ENCODE results near the gene MRPL43. TPM values are rescaled to one million over a fixed set of nuclear protein-coding genes. Genes with fewer than 3 reads are reported as not detected.
A peak's percentile ranks its signal among the peaks of the same experiment; 100 is the strongest.
"Not testable (repeated sequence)": the region's sequence is repeated elsewhere in the genome, so short reads cannot be mapped to it uniquely, and the experiment has no call there.

The MRPL43 gene
- total RNA-seq, result 54.5 TPM

- Histone ChIP-seq H3K27ac (peak within 1 kb of the TSS; percentile 64), H3K4me1 (peaks cover 9 to 16% of the 10 kb centered on the region in 2 donors), H3K36me3 (peaks cover 19 to 35% of the 10 kb centered on the region in 2 donors), H3K9me3 (no peaks in the 10 kb centered on the region), H3K4me3 (peak within 1 kb of the TSS; percentile 84 to 90), H3K27me3 (no peaks in the 10 kb centered on the region)
- intact Hi-C loops (cut with DNase I), result no loop called here
- no peak for TF ChIP-seq CTCF (IDR thresholded peaks at IDR 0.05)
- DNase-seq (ENCODE audit: low spot score in 2 of 2), result peak in 1 of 2 donors; percentile 88
These were observed at the start of gene MRPL43, which contains the start of gene TWNK for GRCh38 chr10:100986952-100987684. TSS of gene MRPL43 (minus strand) at chr10:100987497. CDS start at chr10:100987443, 54 bp downstream. TSS of gene TWNK (plus strand) at chr10:100987543. CDS start at chr10:100988211, 668 bp downstream.

- Histone ChIP-seq H3K4me1 (peaks cover 13 to 26% of the 10 kb centered on the region in 2 donors), H3K27me3 (no peaks in the 10 kb centered on the region), H3K4me3 (no peak overlapping the region), H3K9me3 (no peaks in the 10 kb centered on the region), H3K27ac (no peak overlapping the region), H3K36me3 (peaks cover 49 to 62% of the 10 kb centered on the region in 2 donors)
- no peak for DNase-seq (ENCODE audit: low spot score in 2 of 2)
- intact Hi-C loops (cut with DNase I), result loop anchor here (10.0 kb wide), 1 partner anchor 122 kb away; the partner anchor contains the start of gene SLF2
- TF ChIP-seq CTCF (IDR thresholded peaks at IDR 0.05), result no peak
These were observed 49.4 kb upstream of the MRPL43 start for GRCh38 chr10:101036726-101037125.

GRCh38 chr10:101035916-101036702, 48.8 kb upstream of the MRPL43 start:
- peaks cover 49 to 62% of the 10 kb centered on the region in 2 donors for H3K36me3 ChIP-seq
- intact Hi-C loops (cut with DNase I), result loop anchor here (10.0 kb wide), 1 partner anchor 121 kb away; the partner anchor contains the start of gene SLF2

GRCh38 chr10:101035314-101035713, 48.0 kb upstream of the MRPL43 start:
- no peaks in the 10 kb centered on the region for H3K27me3 ChIP-seq
- H3K4me3 ChIP-seq, result no peak overlapping the region
- no peaks in the 10 kb centered on the region for H3K9me3 ChIP-seq
- no peak for TF ChIP-seq CTCF (IDR thresholded peaks at IDR 0.05)
- peaks cover 20 to 28% of the 10 kb centered on the region in 2 donors for H3K4me1 ChIP-seq
- H3K36me3 ChIP-seq, result peaks cover 49 to 61% of the 10 kb centered on the region in 2 donors
- no peak overlapping the region for H3K27ac ChIP-seq
- intact Hi-C loops (cut with DNase I), result loop anchor here (10.0 kb wide), 1 partner anchor 121 kb away; the partner anchor contains the start of gene SLF2
- DNase-seq (ENCODE audit: low spot score in 2 of 2), result no peak

More at GRCh38 chr10:101035916-101036702, 48.8 kb upstream of the MRPL43 start:
- DNase-seq (ENCODE audit: low spot score in 2 of 2), result no peak
- no peaks in the 10 kb centered on the region for H3K27me3 ChIP-seq
- no peak overlapping the region for H3K27ac ChIP-seq
- H3K9me3 ChIP-seq, result no peaks in the 10 kb centered on the region
- H3K4me1 ChIP-seq, result peaks cover 13 to 22% of the 10 kb centered on the region in 2 donors
- no peak overlapping the region for H3K4me3 ChIP-seq
- no peak for TF ChIP-seq CTCF (IDR thresholded peaks at IDR 0.05)

GRCh38 chr10:101034404-101034803, 47.1 kb upstream of the MRPL43 start:
- DNase-seq (ENCODE audit: low spot score in 2 of 2); H3K27me3 ChIP-seq; H3K9me3 ChIP-seq; H3K4me3 ChIP-seq; H3K27ac ChIP-seq: not testable (repeated sequence)
- intact Hi-C loops (cut with DNase I), result loop anchor here (10.0 kb wide), 1 partner anchor 120 kb away; the partner anchor contains the start of gene SLF2
- H3K36me3 ChIP-seq, result peaks cover 43 to 52% of the 10 kb centered on the region in 2 donors
- peaks cover 20 to 30% of the 10 kb centered on the region in 2 donors for H3K4me1 ChIP-seq

All from ascending aorta (tissue), 2 donors.